Fibroblast of skin of right quadriceps (primary cell): Measurements from ENCODE around the gene POLR1A.

Experiments used
- DNase-seq: peaks from one replicate; pipeline ENCODE4 v3.0.0-alpha.2; 2013

Gene POLR1A

DNA sequence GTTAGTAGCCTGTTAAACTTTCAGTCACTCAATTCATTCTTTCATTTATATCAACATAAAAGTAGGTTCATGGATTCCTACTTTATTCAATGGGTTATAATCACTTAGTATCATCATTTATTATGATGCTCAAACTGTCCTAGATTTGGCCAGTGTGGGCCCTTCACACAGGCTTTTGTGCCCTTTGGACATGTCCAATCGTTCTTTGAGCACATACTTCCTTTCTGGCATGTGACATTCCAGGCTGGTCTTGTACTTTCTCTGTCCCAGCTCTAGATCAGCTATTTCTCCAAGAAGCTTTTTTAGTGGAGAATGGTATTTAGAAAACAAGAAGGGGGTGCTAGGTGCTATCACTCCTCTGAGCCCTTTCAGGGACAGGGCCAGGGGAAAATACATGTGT is 11.5 kb downstream of the POLR1A start:
- no peak for DNase-seq

DNA sequence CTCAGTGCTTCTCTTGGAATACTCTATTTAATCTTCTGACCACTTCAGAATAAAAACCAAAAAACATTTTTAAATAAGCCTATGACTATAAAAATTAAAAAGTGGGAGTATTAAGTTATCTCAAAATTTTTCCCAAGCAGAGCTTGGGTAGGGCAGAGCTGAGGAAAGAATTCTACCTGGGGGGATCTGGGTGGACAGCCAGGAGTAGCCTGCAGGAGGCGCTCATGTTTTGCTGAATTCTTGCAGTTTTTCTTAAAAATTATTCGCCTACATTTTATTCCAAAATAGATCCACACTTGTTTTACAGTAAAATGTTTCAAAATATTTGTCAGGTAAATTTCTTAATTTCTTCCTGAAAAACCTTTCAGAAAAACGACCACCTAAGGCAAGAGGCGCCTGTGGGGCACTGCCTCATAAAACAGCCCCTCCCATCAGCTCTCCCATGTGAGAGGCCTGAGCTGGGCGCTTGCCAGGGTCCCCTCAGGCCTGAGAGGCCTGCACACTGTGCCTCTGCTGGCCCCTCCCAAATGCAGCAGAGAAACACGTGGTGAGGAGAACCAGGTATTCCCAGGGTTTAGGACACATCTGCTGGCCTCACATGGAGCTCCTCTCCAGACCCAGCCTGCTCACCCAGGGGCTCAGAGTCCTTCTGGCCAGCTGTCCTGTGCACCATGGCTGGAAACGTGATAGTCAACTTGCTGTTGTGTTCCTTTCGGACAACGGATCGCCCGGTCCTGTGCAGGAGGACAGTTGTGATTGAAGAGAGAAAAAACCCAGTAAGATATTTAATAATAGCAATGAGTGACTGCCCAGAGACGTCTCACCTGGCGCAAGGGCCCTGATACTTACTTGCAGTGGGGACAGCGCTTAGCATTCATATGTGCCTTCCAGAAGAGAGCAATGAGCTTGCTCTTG is 17.5 kb downstream of the POLR1A start:
- no peak for DNase-seq

DNA sequence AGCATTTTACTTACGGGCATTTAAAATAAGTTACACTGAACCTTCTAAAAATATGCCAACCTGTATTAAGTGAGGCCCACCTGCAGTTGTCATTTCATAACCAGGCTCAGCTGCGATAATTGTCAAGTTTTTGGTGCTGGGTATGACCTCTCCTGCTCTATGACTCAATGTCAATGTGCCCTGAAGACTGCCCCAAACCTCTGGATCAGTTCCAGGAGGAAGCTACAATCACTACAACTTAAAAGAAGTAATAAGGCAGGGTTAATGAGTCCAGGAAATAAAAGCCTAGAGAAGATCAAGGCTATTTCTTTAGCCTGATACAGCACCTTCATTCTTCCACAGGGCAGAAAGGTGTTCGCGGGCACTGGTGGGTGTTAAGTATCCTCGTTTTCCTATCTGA is 22.9 kb downstream of the POLR1A start:
- no peak for DNase-seq

DNA sequence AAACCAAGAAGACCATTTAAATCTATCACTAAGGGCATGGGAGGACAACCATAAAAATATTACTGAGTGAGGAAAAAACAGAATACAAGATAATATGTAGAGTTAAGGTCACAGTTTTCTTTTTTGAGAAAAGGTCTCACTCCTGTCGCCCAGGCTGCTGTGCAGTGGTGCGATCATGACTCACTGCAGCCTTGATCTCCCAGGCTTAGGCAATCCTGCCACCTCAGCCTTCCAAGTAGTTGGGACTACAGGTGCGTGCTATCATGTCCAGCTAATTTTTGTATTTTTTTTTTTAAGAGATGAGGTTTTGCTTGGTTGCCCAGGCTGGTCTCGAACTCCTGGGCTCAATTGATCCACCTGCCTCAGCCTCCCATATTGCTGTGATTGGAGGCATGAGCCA is 24.0 kb downstream of the POLR1A start:
- DNase-seq = no peak

DNA sequence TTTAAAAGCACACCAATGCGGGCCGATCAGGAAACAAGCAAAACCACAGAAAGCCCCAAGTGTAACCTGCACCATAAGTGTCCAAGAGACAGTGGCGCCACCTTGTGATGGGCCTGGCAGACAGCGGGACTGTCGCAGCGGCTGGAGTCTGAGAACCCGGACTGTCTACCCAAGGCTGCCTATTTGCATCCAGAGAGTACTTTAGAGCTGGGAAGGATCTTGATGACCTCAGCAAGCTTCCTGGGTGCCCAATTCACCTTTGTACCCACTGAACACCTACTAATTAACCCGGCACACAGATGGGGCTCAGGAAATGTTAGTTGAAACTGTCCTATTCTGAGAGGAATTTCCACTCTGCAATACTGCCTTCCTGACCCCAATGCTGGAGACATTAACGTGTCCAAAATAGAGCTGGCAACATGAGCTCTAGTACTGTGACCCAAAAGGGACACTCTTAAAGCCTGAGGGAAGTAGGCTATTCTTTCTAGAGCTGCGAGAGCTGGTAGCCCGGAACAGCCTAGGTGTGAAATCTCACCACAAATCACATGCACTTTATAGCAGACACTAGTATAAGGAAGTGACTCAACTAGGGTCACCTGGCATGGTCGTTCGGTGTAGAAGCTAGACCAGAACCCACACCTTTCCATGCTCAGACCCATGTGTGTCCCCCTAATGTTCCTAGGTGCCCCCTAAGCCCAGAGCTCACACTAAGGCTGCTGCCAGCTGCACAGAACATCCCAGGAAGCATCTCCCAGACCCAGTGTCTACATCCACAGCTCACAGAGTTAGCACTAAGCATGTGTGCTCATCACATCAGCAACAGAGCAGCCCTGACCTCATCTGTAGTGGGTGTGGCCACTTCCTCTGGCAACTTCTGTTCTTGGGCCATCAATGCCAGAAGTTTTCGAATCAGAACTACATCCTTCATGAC is 25.4 kb downstream of the POLR1A start:
- DNase-seq = peak; percentile 63

DNA sequence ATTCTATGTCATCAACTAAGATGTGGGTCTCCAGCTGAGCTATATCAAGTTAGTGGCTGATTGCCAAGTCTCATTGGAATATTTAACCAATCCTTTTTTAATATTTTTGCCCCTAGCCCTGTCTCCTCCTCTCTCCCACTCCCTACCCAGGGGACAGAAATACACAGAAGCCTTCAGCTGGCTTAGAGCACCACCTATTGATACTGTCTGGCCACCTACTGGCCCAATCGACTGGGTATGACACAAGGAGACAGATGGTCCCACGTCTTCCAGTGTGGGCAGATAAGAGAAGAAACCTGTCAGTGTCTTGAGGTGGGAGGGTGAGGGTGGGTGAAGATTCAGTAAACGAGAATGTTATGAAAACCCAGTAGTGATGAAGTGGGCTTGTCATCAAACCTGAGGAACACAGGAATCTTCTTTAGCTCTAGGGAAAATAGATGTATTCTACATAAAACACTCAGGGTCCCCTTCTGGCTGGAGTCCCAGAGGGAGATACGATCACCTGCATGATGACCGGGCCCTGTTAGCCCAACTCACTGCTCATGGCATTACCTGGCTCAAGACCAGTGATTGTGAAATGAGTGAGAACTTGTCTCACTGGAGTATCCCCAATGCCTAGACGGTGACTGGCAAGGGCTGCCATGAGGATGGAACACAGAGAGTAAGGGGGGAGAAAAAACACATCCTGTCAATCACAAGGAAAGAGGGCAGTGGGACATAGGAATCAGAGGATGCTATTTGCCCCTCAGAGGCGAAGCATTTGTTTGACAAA is 26.7 kb downstream of the POLR1A start:
- DNase-seq = peak; percentile 56

DNA sequence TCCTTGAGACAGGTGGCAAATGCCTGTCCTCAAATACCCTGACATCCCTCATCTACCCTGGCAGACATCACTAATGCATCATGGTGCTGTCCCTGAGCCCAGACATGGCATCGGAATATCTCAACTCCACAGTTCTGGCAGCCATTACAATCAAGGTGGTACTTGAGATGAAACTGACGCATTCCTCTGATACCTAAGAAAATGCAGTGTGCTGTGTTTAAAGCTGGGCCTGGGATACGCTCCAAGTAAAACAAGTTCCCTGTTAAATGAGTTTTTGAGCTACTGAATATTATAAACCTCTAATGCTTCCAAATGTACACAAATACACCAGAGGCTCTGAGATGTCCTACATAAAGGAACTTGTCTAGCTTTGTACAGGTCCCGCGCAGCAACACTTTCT is 29.8 kb downstream of the POLR1A start:
- DNase-seq = no peak

DNA sequence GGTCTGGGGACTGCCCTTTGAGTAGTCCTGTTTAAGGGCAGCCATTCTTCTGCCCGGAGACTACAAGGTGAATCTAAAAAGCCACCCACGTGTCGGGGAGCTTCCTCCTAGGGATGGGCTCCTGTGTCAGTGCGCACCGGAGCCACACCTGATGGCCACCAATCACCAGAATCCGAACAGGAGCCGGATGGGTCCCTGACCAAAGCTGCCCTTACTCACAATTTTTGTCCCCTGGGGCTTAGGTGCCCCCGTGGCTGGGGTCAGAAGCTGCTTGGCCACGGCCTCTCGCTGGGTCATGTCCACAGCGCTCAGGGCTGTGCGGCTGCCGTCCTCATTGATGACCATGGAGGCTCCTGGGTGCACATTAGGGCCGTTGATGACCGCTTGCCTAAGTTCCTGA is 30.9 kb downstream of the POLR1A start:
- DNase-seq = no peak

DNA sequence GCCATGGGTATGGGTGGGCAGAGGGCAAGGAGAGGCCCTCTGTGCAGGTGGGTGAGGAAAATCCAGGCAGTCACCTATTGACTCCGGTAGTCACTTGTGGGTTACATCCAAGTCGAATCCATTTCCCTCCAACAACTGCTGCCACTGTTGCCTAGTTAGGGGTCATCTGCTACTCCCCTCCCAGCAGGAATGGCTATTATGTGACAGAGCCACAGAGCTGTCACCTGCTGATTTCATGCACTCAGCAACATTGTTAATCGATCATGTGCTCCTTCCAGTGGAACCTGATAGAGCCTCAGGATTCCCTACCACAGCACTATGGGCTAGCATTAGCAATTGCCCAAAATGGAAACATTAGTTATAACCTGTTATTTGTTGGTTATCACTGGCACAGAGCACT is 31.4 kb downstream of the POLR1A start:
- no peak for DNase-seq

DNA sequence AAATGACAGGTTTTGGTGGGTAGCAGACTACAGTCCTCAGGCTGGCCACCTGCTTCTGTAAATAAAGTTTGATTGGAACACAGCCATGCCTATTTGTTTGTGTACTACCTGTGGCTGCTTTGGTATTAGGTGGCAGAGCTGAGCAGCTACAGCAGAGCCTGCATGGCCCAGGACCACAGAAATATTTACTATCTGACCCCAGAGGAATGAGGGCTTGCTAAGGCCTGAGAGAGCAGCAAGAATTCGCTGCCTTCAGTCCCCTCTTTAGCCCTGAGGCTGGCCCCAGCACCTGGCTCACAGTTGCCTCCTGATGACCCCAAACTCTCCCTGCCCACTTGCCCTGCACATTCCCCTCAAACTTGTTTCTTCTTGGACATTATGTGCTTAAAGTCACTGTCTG is 32.5 kb downstream of the POLR1A start:
- DNase-seq = no peak

DNA sequence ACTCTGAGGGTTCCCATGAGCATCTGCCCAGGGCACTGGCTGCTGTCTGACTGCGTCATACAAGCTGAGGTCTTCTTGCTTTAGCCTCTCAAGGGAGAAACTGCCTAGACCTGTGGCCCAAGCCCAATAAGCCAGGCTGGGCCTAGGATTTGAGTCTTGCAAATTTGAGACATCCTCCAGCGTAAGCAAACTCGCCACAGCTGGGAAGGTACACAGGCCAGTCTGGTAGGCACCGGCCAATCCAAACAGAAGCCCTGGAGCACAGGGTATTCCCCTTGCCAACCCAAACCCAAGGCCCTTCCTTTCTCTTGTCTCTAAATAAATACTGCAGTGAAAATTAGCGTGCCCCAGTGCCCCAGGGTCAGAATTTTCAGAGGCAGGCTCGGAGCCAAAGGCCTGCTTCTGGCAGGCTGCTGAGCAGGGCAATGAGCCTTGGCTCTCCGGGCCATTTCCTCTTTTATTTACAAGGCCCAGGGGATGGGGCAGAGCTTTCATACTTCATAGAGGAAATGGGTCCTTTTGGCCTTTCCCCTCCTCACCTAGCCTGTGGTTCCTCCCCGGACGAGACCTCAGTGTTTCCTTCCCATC is 33.3 kb downstream of the POLR1A start:
- DNase-seq = no peak

DNA sequence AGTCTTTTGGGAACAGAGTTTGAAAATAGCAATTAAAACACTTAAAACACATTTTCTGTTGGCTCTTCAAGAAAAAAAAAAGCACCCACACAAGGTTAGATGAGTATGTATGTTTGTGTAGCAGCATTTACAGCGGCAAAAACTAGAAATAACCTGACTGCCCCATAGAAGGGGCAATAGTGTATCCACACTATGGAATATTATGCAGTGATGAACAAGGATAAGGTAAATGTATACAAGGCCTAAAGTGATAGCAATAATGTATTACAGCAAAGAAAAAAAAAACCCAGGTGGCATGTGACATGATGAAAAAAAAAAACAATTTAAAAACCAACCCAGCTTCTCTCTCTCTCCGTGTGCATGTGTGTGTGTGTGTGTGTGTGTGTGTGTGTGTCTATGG is 34.8 kb downstream of the POLR1A start:
- DNase-seq = no peak

DNA sequence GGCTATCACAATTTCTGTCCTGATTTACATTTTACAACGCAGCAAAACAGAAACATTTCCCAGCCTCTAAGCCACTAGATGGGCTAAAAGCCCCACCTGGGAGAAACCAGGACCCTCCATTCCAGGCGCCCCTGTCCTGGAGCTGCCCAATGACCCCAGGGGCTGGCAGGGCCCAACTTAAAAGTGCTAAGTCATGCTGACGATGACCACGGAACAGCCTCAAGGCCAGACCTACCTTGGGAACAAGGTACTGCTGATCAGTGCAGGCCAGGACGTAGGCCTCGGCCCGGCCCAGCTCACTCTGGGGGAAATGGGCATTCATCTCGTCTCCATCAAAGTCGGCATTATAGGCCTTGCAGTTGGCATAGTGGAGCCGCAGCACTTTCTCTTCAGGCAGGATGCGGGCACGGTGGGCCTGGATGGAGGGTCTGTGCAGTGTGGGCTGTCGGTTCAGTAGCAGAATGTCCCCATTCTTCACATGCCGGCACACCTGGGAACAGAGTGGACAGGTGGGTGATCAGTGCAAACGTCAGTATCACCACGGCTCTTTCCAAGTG is 35.8 kb downstream of the POLR1A start:
- DNase-seq = no peak

DNA sequence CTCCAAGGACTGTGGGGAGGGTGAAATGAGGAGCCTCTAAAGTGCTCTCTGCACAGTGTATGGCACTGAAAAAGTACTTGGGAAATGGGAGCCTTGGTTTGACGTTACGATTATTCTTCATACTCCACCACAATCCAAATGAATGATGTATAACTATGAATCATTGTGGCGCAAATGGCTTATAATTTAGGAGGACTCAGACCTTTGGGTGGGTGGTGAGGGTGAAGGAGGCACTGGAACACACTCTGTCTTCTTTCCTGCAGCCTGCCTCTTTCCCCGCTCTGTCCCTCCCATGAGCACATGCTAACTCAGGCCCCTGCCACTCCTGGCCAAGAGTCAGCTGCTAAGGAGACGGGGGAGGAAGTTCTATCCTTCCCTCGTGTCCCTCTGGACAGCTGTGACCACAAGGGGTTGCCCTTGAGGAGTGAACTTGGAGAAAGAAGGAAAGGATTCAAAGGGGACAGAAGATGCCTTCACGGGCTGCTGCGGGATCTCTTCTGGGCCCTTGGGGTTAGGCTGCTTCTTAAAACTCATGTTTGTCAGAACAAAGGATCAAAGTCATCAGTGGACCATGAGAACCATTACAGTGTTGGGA is 36.5 kb downstream of the POLR1A start:
- no peak for DNase-seq

DNA sequence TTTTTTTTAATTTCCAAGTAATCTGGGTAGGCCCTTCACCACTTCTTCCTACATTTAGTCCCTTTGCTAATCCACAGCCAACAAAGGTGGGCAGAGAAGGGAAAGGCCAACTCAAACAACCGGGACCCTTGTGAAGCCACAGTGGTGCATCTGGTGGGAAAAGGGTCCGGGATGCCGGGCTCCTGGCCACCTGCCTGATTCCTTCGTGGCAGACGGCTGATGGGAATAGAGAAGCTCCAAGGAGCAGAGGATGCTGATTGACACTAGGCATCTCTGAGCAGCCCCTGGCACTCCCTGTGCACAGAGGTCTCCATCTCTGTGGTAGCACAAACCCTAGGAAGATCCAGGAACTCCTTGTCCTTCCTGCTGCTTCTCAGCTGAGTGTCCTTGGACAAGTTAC is 37.0 kb downstream of the POLR1A start:
- DNase-seq = no peak

DNA sequence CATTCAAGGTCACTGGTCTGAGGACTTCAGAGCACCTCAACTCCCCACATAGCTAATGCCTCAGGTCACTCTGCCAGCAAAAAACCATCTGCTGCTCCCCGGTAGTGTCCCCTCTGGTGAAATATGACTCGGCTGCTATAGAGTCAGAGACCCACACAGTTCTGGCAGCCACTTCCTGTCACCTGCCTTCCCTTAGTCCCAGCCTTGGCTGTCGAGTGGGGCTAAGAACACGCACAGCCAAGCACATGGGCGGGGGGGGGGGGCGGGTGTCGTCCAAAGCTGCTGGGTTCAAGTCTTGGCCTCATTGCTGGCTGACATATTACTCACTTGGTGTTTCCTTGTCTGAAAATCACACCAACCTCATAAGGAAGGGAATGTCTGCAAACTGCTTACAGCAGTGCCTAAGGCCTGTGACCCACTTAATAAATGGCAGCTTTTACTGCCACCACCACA is 37.5 kb downstream of the POLR1A start:
- no peak for DNase-seq

DNA sequence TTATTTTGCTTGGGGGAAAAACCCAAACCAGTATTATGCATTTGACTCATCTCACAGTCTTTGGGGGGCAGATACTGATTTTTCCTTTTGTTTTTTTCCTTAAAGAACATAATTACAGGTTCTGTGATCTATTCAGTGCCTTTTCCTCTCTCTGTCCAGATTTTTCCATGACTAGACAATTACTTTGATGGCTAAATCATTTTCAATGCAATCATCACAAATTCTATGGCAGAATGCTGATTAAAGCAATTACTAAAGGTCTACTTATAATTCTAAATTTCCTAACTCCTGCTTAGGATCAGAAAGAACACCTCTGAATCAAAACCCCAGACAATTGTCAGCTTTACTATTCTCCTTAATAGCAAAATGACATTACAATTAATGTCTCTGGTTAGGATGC is 38.8 kb downstream of the POLR1A start:
- DNase-seq = no peak

DNA sequence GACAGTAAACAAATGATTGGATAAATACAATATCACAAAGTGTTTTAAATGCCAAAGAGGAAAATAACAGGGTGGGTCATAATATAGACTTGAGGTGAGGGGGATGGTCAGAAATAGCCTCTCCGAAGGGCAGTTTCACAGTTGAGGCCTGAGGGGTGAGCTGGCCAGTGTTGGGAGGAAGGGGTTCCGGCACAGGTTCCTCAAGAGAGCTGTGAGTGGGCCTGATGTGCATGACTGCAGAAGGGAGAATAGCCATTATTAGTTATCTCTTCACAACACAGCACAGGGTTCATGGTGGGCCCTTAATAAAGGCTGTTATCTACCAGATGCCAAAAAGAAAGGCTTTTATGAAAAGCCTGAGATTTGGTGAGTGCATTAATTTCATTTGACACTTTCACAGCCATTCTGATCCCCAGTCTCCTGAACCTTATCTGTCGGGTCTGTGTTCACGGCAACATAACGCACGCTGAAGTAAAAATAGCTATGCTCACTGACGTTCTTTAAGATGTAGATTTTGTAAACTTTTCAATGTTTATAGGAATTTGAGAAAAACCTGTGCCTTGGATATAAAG is 39.6 kb downstream of the POLR1A start:
- DNase-seq = no peak

DNA sequence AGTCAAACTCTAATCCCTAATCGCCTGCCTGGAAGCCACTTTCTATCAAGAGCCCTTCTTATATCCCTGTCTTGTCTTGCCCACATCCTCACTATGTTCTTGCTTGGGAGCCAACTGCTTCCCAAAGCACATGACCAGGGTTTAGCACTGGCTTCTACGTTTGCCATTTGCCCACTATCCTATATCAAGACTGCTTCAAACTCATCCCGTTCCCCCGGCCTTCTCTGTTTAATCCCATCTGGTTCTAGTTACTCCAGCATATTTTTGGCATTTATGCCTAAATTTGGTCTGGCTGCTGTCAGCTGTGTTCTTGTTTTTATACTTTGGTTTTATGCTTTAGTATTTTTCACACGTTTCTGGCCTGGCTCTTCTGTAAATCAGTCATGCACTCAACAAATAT is 40.2 kb downstream of the POLR1A start:
- DNase-seq = peak; percentile 90

DNA sequence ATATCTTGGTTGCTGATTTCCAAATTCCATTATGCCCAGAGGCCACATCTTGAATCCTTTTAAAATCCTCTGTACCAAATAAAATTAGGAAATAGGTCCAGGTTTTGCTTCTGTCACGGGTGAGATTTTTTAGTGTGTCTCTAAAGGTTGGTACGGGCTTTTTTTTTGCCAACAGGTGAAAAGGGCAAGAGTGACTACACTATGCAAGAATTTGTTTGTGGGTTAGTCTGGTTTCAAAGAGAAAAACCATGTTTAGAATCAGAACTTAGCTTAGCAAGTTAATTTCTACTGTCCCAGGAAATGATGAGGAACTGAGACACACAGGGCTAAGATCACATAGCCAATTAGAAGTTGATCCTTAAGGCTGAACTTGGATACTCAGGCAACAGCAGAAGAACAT is 41.7 kb downstream of the POLR1A start:
- no peak for DNase-seq

DNA sequence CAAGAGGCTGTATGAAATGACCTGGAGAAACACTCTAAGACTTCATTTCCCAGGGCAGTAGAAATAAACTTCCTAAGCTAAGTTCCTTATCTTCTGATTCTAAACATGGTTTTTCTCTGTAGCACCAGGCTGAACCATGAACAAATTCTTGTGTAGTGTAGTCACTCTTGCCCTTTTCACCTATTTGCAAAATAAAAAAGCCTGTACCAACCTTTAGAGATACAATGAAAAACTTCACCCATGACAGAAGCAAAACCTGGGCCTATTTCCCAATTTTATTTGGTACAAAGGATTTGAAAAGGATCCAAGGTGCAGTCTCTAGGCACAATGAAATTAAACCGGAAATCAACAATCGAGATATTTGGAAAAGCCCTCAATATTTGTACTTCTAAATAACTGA is 43.6 kb downstream of the POLR1A start:
- DNase-seq = no peak
